DMS 273 (cell line): ENCODE data around the gene SPZ1.
"Not testable (repeated sequence)": the region's sequence is repeated elsewhere in the genome, so short reads cannot be mapped to it uniquely, and the experiment has no call there.

ENCODE experiments used
- DNase-seq: peaks from one replicate; lab custom pipeline; 2025; ENCODE audit not compliant: unreplicated experiment; lab: John Stamatoyannopoulos, UW

SPZ1 gene

GRCh38 chr5:80337379-80337778 is 17.6 kb downstream of the SPZ1 start:
- DNase-seq: no peak

GRCh38 chr5:80339116-80339515 is 19.3 kb downstream of the SPZ1 start:
- DNase-seq: no peak

GRCh38 chr5:80341016-80341775 is 21.4 kb downstream of the SPZ1 start:
- no peak for DNase-seq

DNA sequence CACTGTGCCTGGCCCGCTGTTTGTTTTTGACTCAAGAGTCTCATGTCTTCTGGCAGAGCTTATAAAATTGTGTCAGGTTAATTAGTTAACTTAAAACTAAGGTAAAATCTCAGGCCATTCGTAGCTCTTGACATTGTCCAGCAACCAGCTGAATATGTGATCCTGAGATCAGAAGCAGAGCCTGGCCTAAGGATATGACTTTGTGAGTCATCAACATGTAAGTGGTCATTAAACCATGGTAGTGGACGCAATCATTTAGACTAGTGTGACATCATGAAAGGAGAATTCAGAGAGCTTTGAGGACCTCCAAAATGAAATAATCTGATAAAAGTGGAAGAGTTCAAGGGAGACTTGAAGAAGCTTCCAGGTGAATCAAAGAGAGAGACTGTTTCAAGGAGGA is 23.3 kb downstream of the SPZ1 start:
- no peak for DNase-seq

- DNase-seq: peak; percentile 63
Measured at GRCh38 chr5:80346055-80346454, 26.3 kb downstream of the SPZ1 start.

DNA sequence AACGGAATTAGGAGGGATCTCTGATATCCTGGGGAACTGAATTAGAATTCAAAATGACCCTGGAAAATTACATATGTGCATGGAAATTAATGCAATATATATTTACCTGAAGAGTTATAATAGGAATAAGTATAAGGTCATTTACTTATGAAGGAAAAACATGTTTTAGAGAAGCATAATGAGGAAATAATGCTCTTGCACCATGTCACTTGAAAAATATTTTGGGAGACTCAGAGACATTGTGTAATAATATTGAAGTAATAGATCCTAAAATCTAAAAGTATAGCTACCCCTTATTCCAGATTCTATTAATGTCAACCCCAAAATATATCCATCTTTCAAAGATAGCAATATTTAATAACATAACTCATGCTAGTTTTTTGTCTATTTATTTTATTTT is 28.4 kb downstream of the SPZ1 start:
- no peak for DNase-seq

DNA sequence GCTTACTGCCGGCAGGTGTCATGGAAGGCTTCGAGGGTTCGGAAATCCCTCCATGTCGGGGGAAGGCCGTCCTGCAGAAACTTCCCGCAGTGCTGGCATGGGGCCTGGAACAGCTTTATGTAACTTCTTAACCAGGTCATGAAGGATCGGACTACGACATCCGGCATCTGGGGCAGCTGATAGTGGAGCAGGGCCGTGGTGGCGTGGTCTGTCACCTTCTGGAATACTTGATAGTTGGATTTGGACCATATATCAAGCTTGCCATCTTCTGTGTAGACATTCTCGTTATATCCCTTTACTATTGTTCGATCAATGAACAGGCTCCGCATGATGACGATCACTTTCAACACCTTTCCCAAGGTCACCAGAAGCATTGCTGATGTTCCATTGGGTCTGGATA is 31.2 kb downstream of the SPZ1 start:
- DNase-seq: not testable (repeated sequence)

GRCh38 chr5:80355686-80356085 is 35.9 kb downstream of the SPZ1 start:
- DNase-seq: no peak

GRCh38 chr5:80357671-80358070 is 37.9 kb downstream of the SPZ1 start:
- no peak for DNase-seq

DNA sequence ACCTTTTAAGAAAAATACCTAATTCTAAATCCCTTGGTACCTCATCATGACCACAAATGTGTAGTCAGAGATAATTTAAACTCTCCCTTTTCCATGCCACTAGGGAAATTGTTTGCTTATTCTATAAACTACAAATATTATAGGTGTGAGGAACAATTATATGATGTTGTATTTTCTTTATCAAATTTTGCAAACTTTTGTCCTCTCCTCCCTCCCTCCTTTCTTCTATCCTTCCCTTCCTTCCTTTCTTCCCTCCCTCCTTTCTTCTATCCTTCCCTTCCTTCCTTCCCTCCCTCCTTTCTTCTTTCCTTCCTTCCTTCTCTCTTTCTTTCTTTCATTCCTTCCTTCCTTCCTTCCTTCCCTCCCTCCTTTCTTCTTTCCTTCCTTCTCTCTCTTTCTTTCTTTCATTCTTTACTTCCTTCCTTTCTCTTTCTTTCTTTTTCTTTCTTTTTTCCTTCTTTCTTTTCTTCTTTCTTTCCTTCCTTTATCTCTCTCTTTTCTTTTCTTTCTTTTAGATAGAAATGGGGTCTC is 41.2 kb downstream of the SPZ1 start:
- DNase-seq: no peak

DNA sequence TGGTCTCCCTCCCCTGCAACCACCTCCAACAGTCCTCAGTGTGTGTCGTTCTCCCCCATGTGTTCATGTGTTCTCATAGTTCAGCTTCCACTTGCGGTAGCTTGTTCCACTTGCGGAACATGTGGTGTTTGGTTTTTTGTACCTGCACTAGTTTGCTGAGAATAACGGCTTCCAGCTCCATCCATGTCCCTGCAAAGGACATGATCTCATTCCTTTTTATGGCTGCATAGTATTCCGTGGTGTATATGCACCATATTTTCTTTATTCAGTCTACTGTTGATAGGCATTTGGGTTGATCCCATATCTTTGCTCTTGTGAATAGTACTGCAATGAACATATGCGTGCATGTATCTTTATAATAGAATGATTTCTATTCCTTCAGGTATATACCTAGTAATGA is 45.1 kb downstream of the SPZ1 start:
- DNase-seq: no peak

GRCh38 chr5:80368661-80369480 is 49.1 kb downstream of the SPZ1 start:
- no peak for DNase-seq

DNA sequence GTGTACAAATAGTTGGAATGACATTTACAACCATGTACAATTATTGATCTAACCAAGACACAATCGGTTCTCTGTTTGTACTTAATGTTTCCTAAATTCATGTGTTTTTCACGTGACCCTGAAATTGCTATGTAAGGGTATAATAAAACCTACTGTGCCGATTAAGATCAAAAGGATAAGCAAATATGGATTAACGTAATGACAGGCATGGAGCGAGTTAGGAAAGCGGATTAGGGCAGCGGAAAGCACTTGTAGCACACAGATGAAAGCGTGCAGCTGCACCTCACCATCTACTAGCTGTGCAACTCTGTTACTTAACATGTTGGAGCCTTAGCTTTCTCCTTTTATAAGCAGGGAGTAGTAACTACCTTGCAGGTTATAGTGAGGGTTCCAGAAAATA is 49.7 kb downstream of the SPZ1 start:
- no peak for DNase-seq

DNA sequence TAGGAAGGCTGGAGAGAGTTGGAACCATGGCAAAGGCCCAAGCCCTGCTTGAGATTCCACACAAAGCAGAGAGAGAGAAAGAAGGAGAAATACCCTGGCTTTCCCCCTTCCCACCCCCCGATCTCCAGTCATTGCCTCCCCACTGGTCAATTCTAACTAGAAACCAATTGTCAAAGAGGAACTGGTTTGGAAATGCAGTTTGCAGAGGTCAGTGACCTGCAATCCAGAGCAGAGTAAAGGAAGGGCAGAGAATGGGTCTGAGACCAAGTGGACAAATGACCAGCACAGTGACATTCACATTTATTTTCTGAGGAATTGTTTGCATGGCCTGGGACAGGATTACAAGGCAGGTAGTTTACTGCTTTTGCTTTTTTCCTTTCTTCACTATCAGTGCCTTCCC is 50.6 kb downstream of the SPZ1 start:
- no peak for DNase-seq
